HG03066 (cell line): ENCODE results near the gene SEPTIN11.
"Not testable (repeated sequence)": the region's sequence is repeated elsewhere in the genome, so short reads cannot be mapped to it uniquely, and the experiment has no call there.

Experiments used
- ATAC-seq: cut with Tn5 transposase; IDR thresholded peaks from one replicate; pipeline ENCODE4 v1.9.1; 2021; ENCODE audit warnings: low read depth; ENCODE audit not compliant: unreplicated experiment

The SEPTIN11 gene

GRCh38 chr4:76951672-76952010, 2.1 kb downstream of the SEPTIN11 start:
- ATAC-seq: no peak

GRCh38 chr4:76952071-76952470, 2.5 kb downstream of the SEPTIN11 start:
- no peak for ATAC-seq

GRCh38 chr4:76952656-76953582, 3.4 kb downstream of the SEPTIN11 start:
- ATAC-seq: no peak

- ATAC-seq: no peak
Observed at GRCh38 chr4:76953956-76954355, 4.4 kb downstream of the SEPTIN11 start.

GRCh38 chr4:76954489-76954888, 4.9 kb downstream of the SEPTIN11 start:
- no peak for ATAC-seq

GRCh38 chr4:76955182-76955581, 5.6 kb downstream of the SEPTIN11 start:
- ATAC-seq: no peak

GRCh38 chr4:76957004-76957738, 7.6 kb downstream of the SEPTIN11 start:
- no peak for ATAC-seq

- ATAC-seq: no peak
Observed at GRCh38 chr4:76958891-76959290, 9.3 kb downstream of the SEPTIN11 start.

- ATAC-seq: peak; percentile 96
Observed at GRCh38 chr4:76960014-76960413, 10.5 kb downstream of the SEPTIN11 start.

- no peak for ATAC-seq
Observed at GRCh38 chr4:76962406-76963130, 13.0 kb downstream of the SEPTIN11 start.

GRCh38 chr4:76963131-76963750, 13.7 kb downstream of the SEPTIN11 start:
- ATAC-seq: no peak

- ATAC-seq: not testable (repeated sequence)
Observed at GRCh38 chr4:76963927-76964326, 14.4 kb downstream of the SEPTIN11 start.

- ATAC-seq: no peak
Observed at GRCh38 chr4:76964769-76965168, 15.2 kb downstream of the SEPTIN11 start.

GRCh38 chr4:76965866-76966579, 16.5 kb downstream of the SEPTIN11 start:
- ATAC-seq: no peak

GRCh38 chr4:76968937-76969336, 19.4 kb downstream of the SEPTIN11 start:
- no peak for ATAC-seq

GRCh38 chr4:76969495-76969894, 19.9 kb downstream of the SEPTIN11 start:
- no peak for ATAC-seq

- ATAC-seq: no peak
Observed at GRCh38 chr4:76969941-76970529, 20.5 kb downstream of the SEPTIN11 start.

GRCh38 chr4:76972306-76972705, 22.8 kb downstream of the SEPTIN11 start:
- ATAC-seq: no peak

- ATAC-seq: no peak
Observed at GRCh38 chr4:76974150-76974549, 24.6 kb downstream of the SEPTIN11 start.

- ATAC-seq: no peak
Observed at GRCh38 chr4:76977113-76977512, 27.6 kb downstream of the SEPTIN11 start.
